ENCODE results near the gene P2RX7.

DNA sequence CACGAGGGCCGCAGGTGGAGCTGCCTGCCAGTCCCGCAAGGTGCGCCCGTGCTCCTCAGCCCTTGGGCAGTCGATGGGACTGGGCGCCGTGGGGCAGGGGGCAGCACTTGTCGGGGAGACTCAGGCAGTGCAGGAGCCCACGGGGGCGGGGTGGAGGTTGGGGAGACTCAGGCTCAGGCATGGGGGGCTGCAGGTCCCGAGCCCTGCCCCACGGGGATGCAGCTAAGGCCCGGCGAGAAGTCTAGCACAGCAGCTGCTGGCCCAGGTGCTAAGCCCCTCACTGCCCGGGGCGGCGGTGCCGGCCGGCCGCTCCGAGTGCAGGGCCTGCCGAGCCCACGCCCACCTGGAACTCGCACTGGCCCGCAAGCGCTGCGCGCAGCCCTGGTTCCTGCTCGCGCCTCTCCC lies 39.2 kb upstream of the P2RX7 start:
- TF ChIP-seq, protein P1, sequence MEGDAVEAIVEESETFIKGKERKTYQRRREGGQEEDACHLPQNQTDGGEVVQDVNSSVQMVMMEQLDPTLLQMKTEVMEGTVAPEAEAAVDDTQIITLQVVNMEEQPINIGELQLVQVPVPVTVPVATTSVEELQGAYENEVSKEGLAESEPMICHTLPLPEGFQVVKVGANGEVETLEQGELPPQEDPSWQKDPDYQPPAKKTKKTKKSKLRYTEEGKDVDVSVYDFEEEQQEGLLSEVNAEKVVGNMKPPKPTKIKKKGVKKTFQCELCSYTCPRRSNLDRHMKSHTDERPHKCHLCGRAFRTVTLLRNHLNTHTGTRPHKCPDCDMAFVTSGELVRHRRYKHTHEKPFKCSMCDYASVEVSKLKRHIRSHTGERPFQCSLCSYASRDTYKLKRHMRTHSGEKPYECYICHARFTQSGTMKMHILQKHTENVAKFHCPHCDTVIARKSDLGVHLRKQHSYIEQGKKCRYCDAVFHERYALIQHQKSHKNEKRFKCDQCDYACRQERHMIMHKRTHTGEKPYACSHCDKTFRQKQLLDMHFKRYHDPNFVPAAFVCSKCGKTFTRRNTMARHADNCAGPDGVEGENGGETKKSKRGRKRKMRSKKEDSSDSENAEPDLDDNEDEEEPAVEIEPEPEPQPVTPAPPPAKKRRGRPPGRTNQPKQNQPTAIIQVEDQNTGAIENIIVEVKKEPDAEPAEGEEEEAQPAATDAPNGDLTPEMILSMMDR (IDR thresholded peaks at IDR 0.05), result no peak
- TF ChIP-seq POLR2A (IDR thresholded peaks at IDR 0.05), result no peak
